ENCODE measurements around the gene BLOC1S4. TPM values are rescaled to one million over a fixed set of nuclear protein-coding genes. Genes with fewer than 3 reads are reported as not detected.

BLOC1S4 gene
- total and polyA plus RNA-seq, 4 donors: 4.9 to 7.7 (median 5.4) TPM

GRCh38 chr4:6753103-6753560 lies 37.2 kb downstream of the BLOC1S4 start:
- Histone ChIP-seq H3K9ac (ENCODE audit: low read depth in 1 of 2, low read length in 2 of 2) (peak overlapping the region; percentile 75 to 81), H3K9me3 (ENCODE audit: control insufficient read depth in 4 of 4, low read length in 3 of 4) (no peaks in the 10 kb centered on the region), H3K27ac (ENCODE audit: low read depth in 1 of 2, low read length in 2 of 2) (peak overlapping the region; percentile 85 to 90), H3K4me1 (ENCODE audit: control insufficient read depth in 4 of 4, insufficient read depth in 4 of 4, low read length in 3 of 4) (peaks cover 22 to 72% (median 65%) of the 10 kb centered on the region in 4 donors), H3K4me3 (ENCODE audit: low read depth in 1 of 3, low read length in 3 of 3) (peak overlapping the region in 2 of 3 donors; percentile 0 to 46), H3K27me3 (ENCODE audit: control insufficient read depth in 4 of 4, insufficient read depth in 4 of 4, low read length in 3 of 4) (no peaks in the 10 kb centered on the region), H3K36me3 (ENCODE audit: control insufficient read depth in 4 of 4, insufficient read depth in 3 of 4, low read depth in 1 of 4, low read length in 3 of 4) (no peaks in the 10 kb centered on the region)
- TF ChIP-seq RXRA (IDR thresholded peaks at IDR 0.05): peak; percentile 87 to 92
- TF ChIP-seq ZBTB33 (IDR thresholded peaks at IDR 0.05): peak; percentile 46
- peak; percentile 85 for TF ChIP-seq REST (IDR thresholded peaks at IDR 0.05)
- TF ChIP-seq YY1 (IDR thresholded peaks at IDR 0.05): no peak
- TF ChIP-seq GABPA (IDR thresholded peaks at IDR 0.05 in 1 of 2, conservative IDR thresholded peaks at IDR 0.05 in 1 of 2): peak in 1 of 2 donors; percentile 31
- TF ChIP-seq RAD21 (IDR thresholded peaks at IDR 0.05): peak; percentile 30 to 33
- peak; percentile 51 for TF ChIP-seq TAF1 (conservative IDR thresholded peaks at IDR 0.05)
- no peak for TF ChIP-seq HNF4G (IDR thresholded peaks at IDR 0.05)
- peak; percentile 68 to 89 for TF ChIP-seq HNF4A (conservative IDR thresholded peaks at IDR 0.05)
- no peak for TF ChIP-seq EGR1 (IDR thresholded peaks at IDR 0.05; ENCODE audit: low read depth in 2 of 2)
- peak; percentile 92 for TF ChIP-seq SP1 (IDR thresholded peaks at IDR 0.05)
- TF ChIP-seq FOXA2 (IDR thresholded peaks at IDR 0.05): peak; percentile 42
- TF ChIP-seq CTCF (IDR thresholded peaks at IDR 0.05; ENCODE audit: low read depth, low read length, missing input control): no peak
- peak; percentile 70 for DNase-seq (ENCODE audit: low spot score)
- 32% methylated on average over 18 of the region's 18 CpGs for WGBS

GRCh38 chr4:6753891-6754290 lies 37.9 kb downstream of the BLOC1S4 start:
- no peaks in the 10 kb centered on the region for H3K9me3 ChIP-seq (ENCODE audit: control insufficient read depth in 4 of 4, low read length in 3 of 4)
- peak; percentile 32 for DNase-seq (ENCODE audit: low spot score)
- no peak overlapping the region for H3K9ac ChIP-seq (ENCODE audit: low read depth in 1 of 2, low read length in 2 of 2)
- WGBS: 93% methylated on average over 9 of the region's 9 CpGs
- no peak overlapping the region for H3K4me3 ChIP-seq (ENCODE audit: low read depth in 1 of 3, low read length in 3 of 3)
- H3K4me1 ChIP-seq (ENCODE audit: control insufficient read depth in 4 of 4, insufficient read depth in 4 of 4, low read length in 3 of 4): peaks cover 19 to 64% (median 58%) of the 10 kb centered on the region in 4 donors
- TF ChIP-seq MAX (IDR thresholded peaks at IDR 0.05) (no peak), SP1 (IDR thresholded peaks at IDR 0.05) (no peak), JUND (IDR thresholded peaks at IDR 0.05) (no peak)
- peak overlapping the region; percentile 85 to 90 for H3K27ac ChIP-seq (ENCODE audit: low read depth in 1 of 2, low read length in 2 of 2)
- H3K36me3 ChIP-seq (ENCODE audit: control insufficient read depth in 4 of 4, insufficient read depth in 3 of 4, low read depth in 1 of 4, low read length in 3 of 4): no peaks in the 10 kb centered on the region
- H3K27me3 ChIP-seq (ENCODE audit: control insufficient read depth in 4 of 4, insufficient read depth in 4 of 4, low read length in 3 of 4): no peaks in the 10 kb centered on the region
